K562 (cell line): ENCODE results near the gene C2. TPM values are rescaled to one million over a fixed set of nuclear protein-coding genes. Genes with fewer than 3 reads are reported as not detected.

Experiments
- BCOR ChIP-seq: fragments of 450-650 bp; IDR thresholded peaks from 2 replicates; pipeline ENCODE4 v1.6.1; 2016
- BRD9 ChIP-seq: fragments of 450-650 bp; IDR thresholded peaks from 2 replicates; pipeline ENCODE4 v1.6.1; 2018; ENCODE audit warnings: low read depth; ENCODE audit not compliant: partially characterized antibody
- CEBPZ ChIP-seq: fragments of 150-350 bp; IDR thresholded peaks from 2 replicates; pipeline ENCODE4 v1.6.1; 2014; ENCODE audit warnings: low read depth, mild to moderate bottlenecking, low read length, borderline replicate concordance
- ESRRB ChIP-seq: fragments of 250-450 bp; sonication (Bioruptor Pico); IDR thresholded peaks from 2 replicates; pipeline ENCODE4 v1.5.0; 2020; ENCODE audit warnings: mild to moderate bottlenecking, moderate library complexity, borderline replicate concordance
- HNRNPLL ChIP-seq: fragments of 200-400 bp; formaldehyde crosslinking; IDR thresholded peaks from 2 replicates; pipeline ENCODE4 v1.6.1; 2017; ENCODE audit warnings: low read length, low read depth, mild to moderate bottlenecking; ENCODE audit not compliant: poor library complexity, severe bottlenecking
- IRF9 ChIP-seq: fragments of 450-650 bp; IDR thresholded peaks from 2 replicates; pipeline ENCODE4 v1.6.1; 2016; ENCODE audit warnings: missing biosample characterization, missing genetic modification characterization
- MAX ChIP-seq: sonication (generic); formaldehyde crosslinking; IDR thresholded peaks from 2 replicates; pipeline ENCODE4 v1.9.0; 2022; ENCODE audit warnings: mild to moderate bottlenecking, missing genetic modification reagents
- MCM2 ChIP-seq: fragments of 450-650 bp; IDR thresholded peaks from 2 replicates; pipeline ENCODE4 v1.6.1; 2017; ENCODE audit warnings: low read depth, mild to moderate bottlenecking
- MCM3 ChIP-seq: fragments of 450-650 bp; IDR thresholded peaks from 2 replicates; pipeline ENCODE4 v1.6.1; 2016
- MXI1 ChIP-seq: IDR thresholded peaks from 2 replicates; pipeline ENCODE4 v1.6.1; 2011; ENCODE audit warnings: low read depth, mild to moderate bottlenecking, improper control_type of control experiment, low read length
- NFATC3 ChIP-seq: fragments of 450-650 bp; IDR thresholded peaks from 2 replicates; pipeline ENCODE4 v1.6.1; 2017; ENCODE audit warnings: mild to moderate bottlenecking
- POLR2A ChIP-seq: fragments of 450-650 bp; conservative IDR thresholded peaks from 2 replicates; pipeline ENCODE4 v1.6.1; 2016
- RBBP5 ChIP-seq: fragments of 200-600 bp; sonication (generic); IDR thresholded peaks from 2 replicates; pipeline ENCODE4 v1.6.1; 2012; ENCODE audit warnings: borderline replicate concordance, mild to moderate bottlenecking, low read length, control low read depth, inconsistent platforms; ENCODE audit not compliant: insufficient read depth, poor library complexity, severe bottlenecking
- RBM39 ChIP-seq: fragments of 200-400 bp; formaldehyde crosslinking; optimal IDR thresholded peaks from 2 replicates; pipeline ENCODE3; 2018; ENCODE audit warnings: low read depth, low read length
- SAP30 ChIP-seq: fragments of 200-600 bp; sonication (generic); IDR thresholded peaks from 2 replicates; pipeline ENCODE4 v1.6.1; 2012; ENCODE audit warnings: borderline replicate concordance, low read depth, mild to moderate bottlenecking, moderate library complexity, low read length, control low read depth, inconsistent platforms; ENCODE audit not compliant: insufficient read depth, poor library complexity, severe bottlenecking
- SFPQ ChIP-seq: fragments of 200-400 bp; formaldehyde crosslinking; IDR thresholded peaks from 2 replicates; pipeline ENCODE4 v1.6.1; 2017; ENCODE audit warnings: mild to moderate bottlenecking, low read depth, low read length, moderate library complexity
- TSC22D4 ChIP-seq: fragments of 450-650 bp; IDR thresholded peaks from 2 replicates; pipeline ENCODE4 v1.6.1; 2016; ENCODE audit warnings: missing genetic modification characterization, missing biosample characterization, control low read depth
- WHSC1 ChIP-seq: IDR thresholded peaks from one replicate; pipeline ENCODE4 v1.6.1; 2012; ENCODE audit warnings: low read length, control low read depth, inconsistent platforms
- ZBTB33 ChIP-seq: sonication (generic); formaldehyde crosslinking; IDR thresholded peaks from 2 replicates; pipeline ENCODE4 v1.8.1; 2023; ENCODE audit warnings: mild to moderate bottlenecking, missing genetic modification reagents
- ZKSCAN1 ChIP-seq: fragments of 150-350 bp; IDR thresholded peaks from 2 replicates; pipeline ENCODE4 v1.6.1; 2016; ENCODE audit warnings: low read depth, low read length
- ZNF282 ChIP-seq: sonication (generic); formaldehyde crosslinking; IDR thresholded peaks from 2 replicates; pipeline ENCODE4 v1.8.1; 2023; ENCODE audit warnings: missing genetic modification reagents
- polyA plus RNA-seq, 8 experiments: library from polyadenylated mRNA; depleted of rRNA in 4 of 8; stranded (reverse) in 5 of 8; unstranded in 3 of 8; fragments of >200 nt; fragmentation: Nextera tagmentation in 2 of 8; fragmentation: Illumina TruSeq in 1 of 8; extraction: Ambion mirVana in 2 of 8; extraction: Trizol in 1 of 8; gene quantifications; 2 replicates each; pipeline versions ENCODE4 v1.2.1 to v1.2.3, GENCODE V29; 2011 to 2014; ENCODE audit warnings: inconsistent platforms in 1 of 8, missing spikeins in 1 of 8
- total RNA-seq, 7 experiments: library from RNA; depleted of rRNA in 6 of 7; stranded (reverse); fragments of >200 nt in 6 of 7; fragmentation: Illumina TruSeq in 2 of 7; extraction: Trizol in 2 of 7; gene quantifications; 2 replicates each; pipeline versions ENCODE4 v1.2.1 to v1.2.3, GENCODE V29; 2011 to 2021; ENCODE audit warnings: low replicate concordance in 1 of 7

The C2 gene
- total and polyA plus RNA-seq, 9 of the 15 experiments (the other 6 are each of a cell fraction or from before 2014, with no cell fraction given), result 0.05 to 1.1 (median 0.39) TPM; not detected in 1

GRCh38 chr6:31901415-31901952, 26.0 kb upstream of the C2 start (continued):
- TF ChIP-seq ZBTB33 (CRISPR knock-in tag), result no peak
- no peak for TF ChIP-seq CEBPZ
- no peak for TF ChIP-seq HNRNPLL
- TF ChIP-seq ESRRB (CRISPR knock-in tag), result no peak
- TF ChIP-seq TSC22D4 (tag), result no peak
- TF ChIP-seq ZKSCAN1, result no peak
- peak; percentile 75 for TF ChIP-seq BCOR
- no peak for TF ChIP-seq IRF9
- peak; percentile 37; the same call in 1 of the 2 replicates for TF ChIP-seq MAX (CRISPR knock-in tag)
- TF ChIP-seq MXI1, result no peak
- TF ChIP-seq RBBP5, result no peak
- TF ChIP-seq SFPQ, result no peak
- TF ChIP-seq POLR2A, result peak; percentile 41
- no peak for TF ChIP-seq ZNF282 (CRISPR knock-in tag)
- no peak for TF ChIP-seq BRD9
- TF ChIP-seq RBM39, result no peak
- TF ChIP-seq WHSC1, result no peak
- TF ChIP-seq NFATC3, result no peak
- no peak for TF ChIP-seq MCM2
- peak; percentile 61 for TF ChIP-seq SAP30
- TF ChIP-seq MCM3, result no peak
